Keratinocyte (primary cell): Measurements from ENCODE around the gene SPR. TPM values are rescaled to one million over a fixed set of nuclear protein-coding genes. Genes with fewer than 3 reads are reported as not detected.

Experiments
- DNase-seq: peaks from one replicate; pipeline ENCODE4 v3.0.0-alpha.2; 2011; ENCODE audit warnings: low read depth, missing footprints, low spot score
- FAIRE-seq: peaks from 2 replicates; lab custom pipeline; 2011; peaks lifted over from hg19 to GRCh38; lab: Jason Lieb, UNC
- H2AFZ ChIP-seq: 2 replicates; pipeline ENCODE4 v1.6.0; 2012; ENCODE audit warnings: low read length, control low read depth, inconsistent platforms; ENCODE audit not compliant: control insufficient read depth
- H3K27ac ChIP-seq: 2 replicates; pipeline ENCODE4 v1.5.1; 2011; ENCODE audit warnings: low read length; ENCODE audit not compliant: control insufficient read depth, insufficient read depth
- H3K27me3 ChIP-seq: 3 replicates; pipeline ENCODE4 v1.6.0; 2011; ENCODE audit warnings: low read length; ENCODE audit not compliant: control insufficient read depth, insufficient read depth; ENCODE audit errors: extremely low read depth
- H3K36me3 ChIP-seq, 2 experiments: 2 replicates in 1 of 2; 3 replicates in 1 of 2; pipeline ENCODE4 v1.5.1; 2011; ENCODE audit warnings: low read length in 2 of 2, mild to moderate bottlenecking in 1 of 2; ENCODE audit not compliant: control insufficient read depth in 2 of 2, insufficient read depth in 2 of 2; ENCODE audit errors: extremely low read depth in 1 of 2
- H3K4me1 ChIP-seq: 3 replicates; pipeline ENCODE4 v1.5.1; 2011; ENCODE audit warnings: low read length; ENCODE audit not compliant: control insufficient read depth, insufficient read depth; ENCODE audit errors: extremely low read depth
- H3K4me2 ChIP-seq: 3 replicates; pipeline ENCODE4 v1.6.0; 2011; ENCODE audit warnings: low read depth, low read length; ENCODE audit not compliant: control insufficient read depth, insufficient read depth; ENCODE audit errors: extremely low read depth
- H3K4me3 ChIP-seq, 3 experiments: fragments of 200-600 bp in 1 of 3; sonication (generic) in 1 of 3; 2 replicates in 2 of 3; 3 replicates in 1 of 3; pipeline ENCODE4 v1.5.1; 2011 to 2016; ENCODE audit warnings: low read length in 3 of 3, mild to moderate bottlenecking in 3 of 3, control low read depth in 2 of 3, inconsistent platforms in 1 of 3, low read depth in 1 of 3, mixed read lengths in 1 of 3, mixed run types in 1 of 3, moderate library complexity in 1 of 3; ENCODE audit not compliant: control insufficient read depth in 2 of 3, insufficient read depth in 2 of 3; ENCODE audit errors: extremely low read depth in 1 of 3
- H3K79me2 ChIP-seq: 2 replicates; pipeline ENCODE4 v1.6.0; 2012; ENCODE audit warnings: low read length; ENCODE audit not compliant: control insufficient read depth, insufficient read depth
- H3K9ac ChIP-seq: 3 replicates; pipeline ENCODE4 v1.6.0; 2011; ENCODE audit warnings: low read length; ENCODE audit not compliant: control insufficient read depth, insufficient read depth; ENCODE audit errors: extremely low read depth
- H3K9me1 ChIP-seq: 3 replicates; pipeline ENCODE4 v1.6.0; 2011; ENCODE audit warnings: low read length; ENCODE audit not compliant: control insufficient read depth, insufficient read depth; ENCODE audit errors: extremely low read depth
- H3K9me3 ChIP-seq: 2 replicates; pipeline ENCODE4 v1.5.1; 2012; ENCODE audit warnings: low read depth, low read length; ENCODE audit not compliant: control insufficient read depth
- H4K20me1 ChIP-seq: 3 replicates; pipeline ENCODE4 v1.6.0; 2011; ENCODE audit warnings: low read length; ENCODE audit not compliant: control insufficient read depth, insufficient read depth; ENCODE audit errors: extremely low read depth
- EZH2 ChIP-seq: IDR thresholded peaks from one replicate; pipeline ENCODE4 v1.6.1; 2012; ENCODE audit warnings: inconsistent platforms, mild to moderate bottlenecking, low read length, moderate library complexity
- dilution Hi-C: fragments of 300-500 bp; cut with MboI; formaldehyde crosslinking; loops from one replicate; pipeline ENCODE4 v1.7.0; 2020; ENCODE audit warnings: low sequenced_read_pairs; ENCODE audit not compliant: extremely low pct_ligation_motif_present
- polyA plus RNA-seq, 5 experiments: library from polyadenylated mRNA; depleted of rRNA in 3 of 5; stranded (reverse) in 3 of 5; stranded (forward) in 1 of 5; unstranded in 1 of 5; fragments of >200 nt; gene quantifications; 1 replicate in 1 of 5; 2 replicates in 3 of 5; 3 replicates in 1 of 5; pipeline versions ENCODE4 v1.2.1 to v1.2.3, GENCODE V29; 2011 to 2012; ENCODE audit warnings: missing spikeins in 2 of 5, low read depth in 1 of 5, low replicate concordance in 1 of 5
- TF ChIP-seq, protein P1 (sequence below), 3 experiments: IDR thresholded peaks in 1 of 3; conservative IDR thresholded peaks in 1 of 3; optimal IDR thresholded peaks in 1 of 3; 2 replicates in 2 of 3; 3 replicates in 1 of 3; pipeline versions ENCODE3 to v1.5.1; 2011; ENCODE audit warnings: low read length in 3 of 3, mild to moderate bottlenecking in 3 of 3, moderate library complexity in 2 of 3, control low read depth in 1 of 3, inconsistent platforms in 1 of 3; ENCODE audit not compliant: insufficient read depth in 2 of 3; ENCODE audit errors: extremely low read depth in 1 of 3

Gene SPR
- polyA plus RNA-seq, 1 donor (not counting 4 experiments of a cell fraction or from before 2014, with no cell fraction given), result 25.1 TPM

- Histone ChIP-seq H2AFZ (no peak overlapping the region), H3K36me3 (no peaks in the 10 kb centered on the region), H3K27ac (no peak overlapping the region), H3K9me1 (no peaks in the 10 kb centered on the region), H3K79me2 (no peaks in the 10 kb centered on the region), H3K9me3 (no peaks in the 10 kb centered on the region), H3K4me3 (no peak overlapping the region), H3K27me3 (no peaks in the 10 kb centered on the region), H3K4me1 (no peaks in the 10 kb centered on the region), H3K4me2 (no peak overlapping the region), H3K9ac (no peak overlapping the region), H4K20me1 (no peaks in the 10 kb centered on the region)
- TF ChIP-seq, protein P1, sequence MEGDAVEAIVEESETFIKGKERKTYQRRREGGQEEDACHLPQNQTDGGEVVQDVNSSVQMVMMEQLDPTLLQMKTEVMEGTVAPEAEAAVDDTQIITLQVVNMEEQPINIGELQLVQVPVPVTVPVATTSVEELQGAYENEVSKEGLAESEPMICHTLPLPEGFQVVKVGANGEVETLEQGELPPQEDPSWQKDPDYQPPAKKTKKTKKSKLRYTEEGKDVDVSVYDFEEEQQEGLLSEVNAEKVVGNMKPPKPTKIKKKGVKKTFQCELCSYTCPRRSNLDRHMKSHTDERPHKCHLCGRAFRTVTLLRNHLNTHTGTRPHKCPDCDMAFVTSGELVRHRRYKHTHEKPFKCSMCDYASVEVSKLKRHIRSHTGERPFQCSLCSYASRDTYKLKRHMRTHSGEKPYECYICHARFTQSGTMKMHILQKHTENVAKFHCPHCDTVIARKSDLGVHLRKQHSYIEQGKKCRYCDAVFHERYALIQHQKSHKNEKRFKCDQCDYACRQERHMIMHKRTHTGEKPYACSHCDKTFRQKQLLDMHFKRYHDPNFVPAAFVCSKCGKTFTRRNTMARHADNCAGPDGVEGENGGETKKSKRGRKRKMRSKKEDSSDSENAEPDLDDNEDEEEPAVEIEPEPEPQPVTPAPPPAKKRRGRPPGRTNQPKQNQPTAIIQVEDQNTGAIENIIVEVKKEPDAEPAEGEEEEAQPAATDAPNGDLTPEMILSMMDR (optimal IDR thresholded peaks at IDR 0.05 in 1 of 3, IDR thresholded peaks at IDR 0.05 in 1 of 3, conservative IDR thresholded peaks at IDR 0.05 in 1 of 3; ENCODE audit: extremely low read depth in 1 of 3, insufficient read depth in 2 of 3, low read length in 3 of 3), result no peak
- TF ChIP-seq EZH2, result no peak
- no peak for DNase-seq
- dilution Hi-C loops, result no loop called here
- FAIRE-seq, result no peak
Observed at GRCh38 chr2:72848436-72849137, 38.6 kb upstream of the SPR start.

DNA sequence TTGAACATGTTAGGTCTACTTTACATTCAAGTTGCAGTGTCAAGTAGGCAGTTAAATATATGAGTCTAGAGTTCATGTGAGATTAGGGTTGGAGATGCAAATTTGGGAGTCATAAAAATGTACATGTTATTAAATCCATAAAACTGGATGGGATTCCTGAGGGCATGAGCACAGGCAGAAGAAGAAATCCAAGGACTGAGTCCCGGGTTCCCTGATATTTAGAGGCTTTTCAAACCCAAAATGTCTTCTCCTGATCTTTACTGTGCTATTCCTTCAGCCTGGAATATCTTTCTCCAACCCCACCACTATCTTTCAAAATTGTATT, 38.1 kb upstream of the SPR start:
- FAIRE-seq, result no peak
- H3K79me2 ChIP-seq, result no peaks in the 10 kb centered on the region
- dilution Hi-C loops, result no loop called here

More for the DNA sequence above, 38.1 kb upstream of the SPR start:
- H3K4me1 ChIP-seq, result no peaks in the 10 kb centered on the region
- no peak overlapping the region for H3K27ac ChIP-seq
- TF ChIP-seq, protein P1 (optimal IDR thresholded peaks at IDR 0.05 in 1 of 3, IDR thresholded peaks at IDR 0.05 in 1 of 3, conservative IDR thresholded peaks at IDR 0.05 in 1 of 3; ENCODE audit: extremely low read depth in 1 of 3, insufficient read depth in 2 of 3, low read length in 3 of 3), result no peak
- TF ChIP-seq EZH2, result no peak
- no peak overlapping the region for H3K9ac ChIP-seq
- H3K9me1 ChIP-seq, result no peaks in the 10 kb centered on the region
- no peak overlapping the region for H3K4me3 ChIP-seq
- no peak overlapping the region for H3K4me2 ChIP-seq
- no peak for DNase-seq
- no peak overlapping the region for H2AFZ ChIP-seq
- H3K27me3 ChIP-seq, result no peaks in the 10 kb centered on the region
- H3K36me3 ChIP-seq, result no peaks in the 10 kb centered on the region
- H4K20me1 ChIP-seq, result no peaks in the 10 kb centered on the region
- H3K9me3 ChIP-seq, result no peaks in the 10 kb centered on the region
